Measurements from ENCODE around the gene RALBP1. TPM values are rescaled to one million over a fixed set of nuclear protein-coding genes. Genes with fewer than 3 reads are reported as not detected.

Gene RALBP1
- total and polyA plus RNA-seq, 9 of the 15 experiments (the other 6 are each of a cell fraction or from before 2014, with no cell fraction given) = 10.9 to 70.0 (median 61.3) TPM

DNA sequence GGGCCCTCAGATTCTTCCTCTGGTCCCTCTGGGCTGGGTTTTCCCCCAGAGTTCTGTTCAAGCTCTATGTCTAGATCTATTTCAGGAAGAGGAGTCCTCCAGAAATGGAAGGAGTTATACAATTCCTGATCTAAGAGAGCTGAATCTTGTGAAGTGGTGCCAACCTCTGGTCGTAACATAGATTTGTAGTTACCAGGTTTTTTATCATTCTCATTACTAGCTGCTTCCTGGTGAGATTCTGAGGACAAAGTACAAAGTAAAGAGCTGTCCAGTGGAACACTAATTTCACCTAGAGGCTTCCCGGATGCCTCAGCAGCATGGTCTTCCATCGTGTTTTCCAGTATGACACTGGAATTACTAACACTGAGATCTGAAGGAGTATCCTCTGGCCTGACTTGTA is 94.9 kb downstream of the RALBP1 start:
- FAIRE-seq = no peak
- POLR2A ChIA-PET = no interaction called here

More for the DNA sequence above, 94.9 kb downstream of the RALBP1 start:
- TF ChIP-seq ZNF318 (IDR thresholded peaks at IDR 0.05; ENCODE audit: borderline replicate concordance in 1 of 2, low read depth in 1 of 2) (no peak), GABPB1 (CRISPR knock-in tag; IDR thresholded peaks at IDR 0.05) (no peak), TAL1 (IDR thresholded peaks at IDR 0.05) (no peak)
- TF ChIP-seq, protein P1, sequence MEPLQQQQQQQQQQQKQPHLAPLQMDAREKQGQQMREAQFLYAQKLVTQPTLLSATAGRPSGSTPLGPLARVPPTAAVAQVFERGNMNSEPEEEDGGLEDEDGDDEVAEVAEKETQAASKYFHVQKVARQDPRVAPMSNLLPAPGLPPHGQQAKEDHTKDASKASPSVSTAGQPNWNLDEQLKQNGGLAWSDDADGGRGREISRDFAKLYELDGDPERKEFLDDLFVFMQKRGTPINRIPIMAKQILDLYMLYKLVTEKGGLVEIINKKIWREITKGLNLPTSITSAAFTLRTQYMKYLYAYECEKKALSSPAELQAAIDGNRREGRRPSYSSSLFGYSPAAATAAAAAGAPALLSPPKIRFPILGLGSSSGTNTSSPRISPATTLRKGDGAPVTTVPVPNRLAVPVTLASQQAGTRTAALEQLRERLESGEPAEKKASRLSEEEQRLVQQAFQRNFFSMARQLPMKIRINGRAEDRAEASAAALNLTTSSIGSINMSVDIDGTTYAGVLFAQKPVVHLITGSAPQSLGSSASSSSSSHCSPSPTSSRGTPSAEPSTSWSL (CRISPR knock-in tag; IDR thresholded peaks at IDR 0.05; ENCODE audit: borderline replicate concordance) = no peak
- TF ChIP-seq, protein P2, sequence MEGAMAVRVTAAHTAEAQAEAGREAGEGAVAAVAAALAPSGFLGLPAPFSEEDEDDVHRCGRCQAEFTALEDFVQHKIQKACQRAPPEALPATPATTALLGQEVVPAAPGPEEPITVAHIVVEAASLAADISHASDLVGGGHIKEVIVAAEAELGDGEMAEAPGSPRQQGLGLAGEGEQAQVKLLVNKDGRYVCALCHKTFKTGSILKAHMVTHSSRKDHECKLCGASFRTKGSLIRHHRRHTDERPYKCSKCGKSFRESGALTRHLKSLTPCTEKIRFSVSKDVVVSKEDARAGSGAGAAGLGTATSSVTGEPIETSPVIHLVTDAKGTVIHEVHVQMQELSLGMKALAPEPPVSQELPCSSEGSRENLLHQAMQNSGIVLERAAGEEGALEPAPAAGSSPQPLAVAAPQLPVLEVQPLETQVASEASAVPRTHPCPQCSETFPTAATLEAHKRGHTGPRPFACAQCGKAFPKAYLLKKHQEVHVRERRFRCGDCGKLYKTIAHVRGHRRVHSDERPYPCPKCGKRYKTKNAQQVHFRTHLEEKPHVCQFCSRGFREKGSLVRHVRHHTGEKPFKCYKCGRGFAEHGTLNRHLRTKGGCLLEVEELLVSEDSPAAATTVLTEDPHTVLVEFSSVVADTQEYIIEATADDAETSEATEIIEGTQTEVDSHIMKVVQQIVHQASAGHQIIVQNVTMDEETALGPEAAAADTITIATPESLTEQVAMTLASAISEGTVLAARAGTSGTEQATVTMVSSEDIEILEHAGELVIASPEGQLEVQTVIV (CRISPR knock-in tag; IDR thresholded peaks at IDR 0.05; ENCODE audit: borderline replicate concordance) = no peak
- DNase-seq (ENCODE audit: extremely low read depth in 1 of 4, low spot score in 3 of 4) (no peak), ATAC-seq (no peak)
- no peak overlapping the region for H3K27ac ChIP-seq (ENCODE audit: extremely low read depth, low read depth, low read length)
- no peak overlapping the region for H3K4me3 ChIP-seq
- 0 out of 3 replicates have a peak, but pooled peaks cover 3% of the 10 kb centered on the region for H3K79me2 ChIP-seq (ENCODE audit: control insufficient read depth, insufficient read depth, low read length)
- in situ Hi-C loops (cut with MboI) (loop anchor here (10.0 kb wide), 1 partner anchor 205 kb away; no protein-coding TSS in a partner anchor), intact Hi-C loops (cut with micrococcal nuclease) (loop anchor here (10.0 kb wide), 1 partner anchor 385 kb away; no protein-coding TSS in a partner anchor)
- no peaks in the 10 kb centered on the region for H3K4me1 ChIP-seq (replicated peaks in 1 of 2; ENCODE audit: control insufficient read depth in 2 of 2, insufficient read depth in 2 of 2, low read length in 2 of 2)
- H4K20me1 ChIP-seq (replicated peaks; ENCODE audit: control insufficient read depth, insufficient read depth, low read length) = no peaks in the 10 kb centered on the region
- no peak overlapping the region for H3K4me2 ChIP-seq (ENCODE audit: insufficient read depth, low read length)
- peaks cover 80% of the 10 kb centered on the region for H3K36me3 ChIP-seq (ENCODE audit: control insufficient read depth, insufficient read depth, low read length)
- H3K9ac ChIP-seq (ENCODE audit: insufficient read depth in 1 of 2, low read depth in 2 of 2, low read length in 2 of 2) = no peak overlapping the region
- no peak overlapping the region for H2AFZ ChIP-seq (ENCODE audit: low read depth, low read length)
- BruUV-seq (replicated peaks) = no TSS peak
- WGBS (ENCODE audit: insufficient coverage, low coverage, missing lambda C conversion rate) = 91% methylated on average over 3 of the region's 3 CpGs
- no peaks in the 10 kb centered on the region for H3K9me1 ChIP-seq (ENCODE audit: control insufficient read depth, insufficient read depth, low read length)
- CTCF ChIA-PET (ENCODE audit: low intra/inter-chr PET ratio) = no interaction called here
- H3K9me3 ChIP-seq (replicated peaks; ENCODE audit: control insufficient read depth, insufficient read depth, low read depth, low read length) = no peaks in the 10 kb centered on the region
- H3K27me3 ChIP-seq (ENCODE audit: control insufficient read depth in 2 of 2, insufficient read depth in 2 of 2, low read length in 2 of 2) = no peaks in the 10 kb centered on the region

All from K562 (cell line).